Putamen (tissue), 1 donor: ENCODE results near the gene ZNF630.
A peak's percentile ranks its signal among the peaks of the same experiment; 100 is the strongest.
"Not testable (repeated sequence)": the region's sequence is repeated elsewhere in the genome, so short reads cannot be mapped to it uniquely, and the experiment has no call there.

Experiments
- DNase-seq: peaks from one replicate; pipeline ENCODE4 v3.0.0-alpha.2; 2016; ENCODE audit warnings: low spot score

Gene ZNF630

DNA sequence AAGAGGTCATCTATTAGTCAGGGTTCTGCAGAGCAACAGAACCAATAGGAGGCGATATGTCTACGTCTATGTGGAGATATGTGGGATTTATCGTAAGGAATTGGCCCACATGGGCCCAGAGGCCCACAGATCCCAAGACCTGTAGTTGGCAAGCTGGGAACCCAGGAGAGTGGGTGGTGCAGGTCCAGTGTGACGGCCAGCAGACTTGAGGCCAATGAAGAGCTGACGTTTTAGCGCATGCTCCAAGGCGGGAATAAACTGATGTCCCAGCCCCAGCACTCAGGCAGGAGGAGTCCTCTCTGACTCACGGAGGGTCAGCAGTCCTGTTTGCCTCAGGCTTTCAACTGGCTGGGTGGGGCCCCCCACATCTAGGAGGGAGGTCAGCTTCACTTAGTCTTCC is 43.3 kb downstream of the ZNF630 start:
- no peak for DNase-seq

DNA sequence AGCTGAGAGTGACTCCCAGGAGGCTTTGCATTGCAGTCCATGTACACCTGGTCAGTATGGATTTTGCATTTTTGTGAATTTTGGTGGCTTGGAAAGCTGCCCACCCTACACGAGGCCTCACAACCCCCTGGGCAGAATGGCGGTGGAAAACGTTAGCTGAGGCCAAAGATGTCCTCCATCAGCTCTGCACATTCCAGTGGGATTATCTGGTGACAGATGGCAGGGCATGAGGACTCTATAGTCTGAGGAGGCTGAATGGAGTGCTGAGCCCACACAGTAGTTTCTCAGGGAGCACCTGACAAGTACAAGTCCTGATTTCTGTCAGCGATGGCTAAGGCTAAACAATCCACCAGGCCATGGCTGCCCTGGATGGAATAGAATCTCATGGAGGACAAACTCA is 43.9 kb downstream of the ZNF630 start:
- not testable (repeated sequence) for DNase-seq

DNA sequence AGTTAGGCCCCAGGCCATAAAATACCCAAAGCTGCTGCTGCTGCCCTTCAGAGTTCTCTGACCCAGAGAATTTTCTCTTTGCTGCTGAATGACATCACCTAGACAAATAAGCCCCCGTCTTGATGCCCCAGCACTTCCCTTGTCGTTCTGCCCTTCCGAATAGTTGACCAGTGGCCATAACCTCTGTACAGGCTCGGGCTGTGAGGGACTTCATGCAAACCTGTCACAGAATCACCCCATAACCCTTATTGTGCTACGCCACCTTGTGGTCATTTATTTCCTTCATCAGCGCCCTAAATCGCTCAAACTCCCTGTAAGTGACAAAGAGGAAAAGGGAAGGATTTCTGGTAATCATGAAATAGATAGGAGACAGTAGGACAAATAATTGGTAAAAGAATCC is 45.9 kb downstream of the ZNF630 start:
- peak; percentile 51 for DNase-seq

DNA sequence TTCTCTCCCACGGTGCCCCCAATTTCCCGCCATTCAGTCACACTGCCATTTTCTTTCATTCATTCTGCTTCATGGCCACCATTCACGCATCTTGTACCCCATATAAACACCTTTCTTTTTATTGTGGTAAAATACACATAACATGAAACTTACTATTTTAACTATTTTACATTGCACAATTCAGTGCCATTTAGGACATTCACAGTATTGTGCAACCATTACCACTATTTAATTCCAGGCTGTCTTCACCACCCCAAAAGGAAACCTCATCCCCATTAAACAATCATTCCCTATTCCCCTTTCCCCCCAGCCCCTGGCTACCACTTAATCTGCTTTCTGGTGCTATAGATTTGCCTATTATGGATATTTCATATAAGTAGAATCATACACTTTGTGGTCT is 48.7 kb downstream of the ZNF630 start:
- no peak for DNase-seq

DNA sequence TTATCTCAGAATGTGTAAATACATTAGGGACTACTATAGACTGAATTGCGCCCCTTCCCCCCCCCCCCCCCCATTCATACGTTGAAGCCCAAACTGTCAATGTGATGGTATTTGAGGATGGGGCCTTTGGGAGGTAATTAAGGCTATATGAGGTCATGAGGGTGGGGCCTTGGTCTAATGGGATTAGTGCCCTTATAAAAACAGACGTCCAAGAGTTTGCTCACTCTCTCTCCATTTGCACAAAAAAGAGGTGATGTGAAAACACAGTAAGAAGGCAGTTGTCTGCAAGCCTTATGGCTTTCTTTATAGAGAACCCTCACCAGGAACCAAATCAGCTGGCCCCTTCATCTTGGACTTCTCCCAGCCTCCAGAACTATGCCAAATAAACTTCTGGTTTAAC is 49.3 kb downstream of the ZNF630 start:
- no peak for DNase-seq

DNA sequence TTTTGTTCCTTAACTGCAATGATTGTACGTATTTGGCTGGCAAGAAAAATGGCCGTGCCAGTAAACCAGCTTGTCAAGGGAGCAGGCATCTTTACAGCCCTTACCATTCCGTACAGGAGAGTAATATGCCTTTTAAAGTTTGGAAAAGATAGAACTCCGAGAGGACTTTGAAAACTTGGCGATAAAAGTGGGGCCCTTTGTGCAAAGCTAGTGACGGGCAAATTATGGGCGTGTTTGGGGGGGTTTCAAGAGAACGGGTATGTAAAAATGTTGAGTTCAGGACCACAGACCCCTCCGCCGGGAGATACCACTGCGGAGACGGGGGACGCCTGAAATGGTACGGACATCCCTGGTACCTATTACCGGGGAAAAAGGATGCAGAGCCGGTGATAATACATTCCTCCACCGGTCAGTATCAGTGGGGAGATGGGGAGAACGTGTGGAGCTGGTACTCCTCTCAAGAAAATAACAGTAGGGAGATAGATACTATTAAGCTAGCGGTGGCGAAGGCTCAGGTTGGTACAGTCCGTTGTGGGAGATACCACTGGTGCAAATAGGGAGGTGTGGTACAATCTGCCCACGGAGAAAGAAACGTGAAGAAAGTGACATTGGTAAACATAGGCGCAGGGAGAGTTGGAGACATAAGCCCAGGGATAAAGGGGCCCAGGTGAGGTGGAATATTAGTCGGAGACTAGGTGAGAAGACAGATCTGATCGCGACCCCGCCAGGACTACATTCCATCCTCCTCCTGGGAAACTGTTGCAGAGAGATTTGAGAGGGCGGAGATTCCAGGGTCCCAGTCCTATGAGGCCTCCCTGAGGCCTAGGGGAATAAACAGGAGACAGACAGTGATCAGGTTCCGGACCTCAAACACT is 50.2 kb downstream of the ZNF630 start:
- DNase-seq = peak; percentile 82

DNA sequence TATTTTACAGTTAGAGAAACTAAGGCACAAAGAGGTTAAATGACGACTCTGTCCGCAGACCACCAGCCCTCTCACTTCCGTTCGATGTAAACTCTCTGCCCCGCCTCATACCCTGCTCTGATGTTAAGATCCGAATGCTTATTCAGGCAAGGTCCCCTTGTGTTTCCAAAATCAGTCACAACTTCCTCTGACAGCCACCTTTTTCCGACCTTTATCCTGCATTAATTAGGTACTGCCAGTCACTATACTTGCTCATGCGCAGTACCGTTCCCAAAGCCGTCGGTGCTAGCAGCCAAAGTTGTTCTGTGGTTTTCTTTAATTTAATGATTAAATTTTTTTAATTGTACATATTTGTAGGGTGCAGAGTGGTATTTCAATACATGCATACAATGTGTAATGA is 51.0 kb downstream of the ZNF630 start:
- DNase-seq = not testable (repeated sequence)

DNA sequence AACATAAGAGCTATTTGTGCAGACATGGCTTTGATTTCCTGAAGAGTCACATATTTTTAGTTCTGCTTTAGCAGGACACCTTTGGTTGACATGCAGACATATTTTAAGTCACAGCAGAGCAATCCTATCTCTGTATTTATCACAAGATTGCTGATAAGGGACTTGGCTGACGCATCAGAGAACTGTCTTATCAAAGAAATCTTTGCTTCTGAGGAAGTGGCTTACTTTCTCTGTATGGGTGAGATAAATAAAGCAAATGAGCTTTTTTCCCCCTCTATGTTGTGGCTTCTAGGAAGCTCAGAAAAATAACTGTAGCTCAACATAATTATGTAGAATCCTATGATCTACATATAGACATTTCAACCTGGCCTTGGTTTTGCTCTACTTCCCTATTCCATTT is 51.5 kb downstream of the ZNF630 start:
- not testable (repeated sequence) for DNase-seq

DNA sequence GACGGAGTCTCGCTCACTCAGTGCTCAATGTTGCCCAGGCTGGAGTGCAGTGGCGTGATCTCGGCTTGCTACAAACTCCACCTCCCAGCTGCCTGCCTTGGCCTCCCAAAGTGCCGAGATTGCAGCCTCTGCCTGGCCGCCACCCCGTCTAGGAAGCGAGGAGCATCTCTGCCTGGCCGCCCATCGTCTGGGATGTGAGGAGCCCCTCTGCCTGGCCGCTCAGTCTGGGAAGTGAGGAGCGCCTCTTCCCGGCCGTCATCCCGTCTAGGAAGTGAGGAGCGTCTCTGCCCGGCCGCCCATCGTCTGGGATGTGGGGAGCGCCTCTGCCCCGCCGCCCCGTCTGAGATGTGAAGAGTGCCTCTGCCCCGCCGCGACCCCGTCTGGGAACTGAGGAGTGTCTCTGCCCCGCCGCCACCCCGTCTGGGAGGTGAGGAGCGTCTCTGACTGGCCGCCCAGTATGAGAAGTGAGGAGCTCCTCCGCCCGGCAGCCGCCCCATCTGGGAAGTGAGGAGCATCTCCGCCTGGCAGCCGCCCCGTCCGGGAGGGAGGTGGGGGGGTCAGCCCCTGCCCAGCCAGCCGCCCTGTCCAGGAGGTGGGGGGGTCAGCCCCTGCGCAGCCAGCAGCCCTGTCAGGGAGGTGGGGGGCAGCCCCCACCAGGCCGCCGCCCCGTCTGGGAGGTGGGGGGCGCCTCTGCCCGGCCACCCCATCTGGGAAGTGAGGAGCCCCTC is 54.7 kb downstream of the ZNF630 start:
- DNase-seq = not testable (repeated sequence)

DNA sequence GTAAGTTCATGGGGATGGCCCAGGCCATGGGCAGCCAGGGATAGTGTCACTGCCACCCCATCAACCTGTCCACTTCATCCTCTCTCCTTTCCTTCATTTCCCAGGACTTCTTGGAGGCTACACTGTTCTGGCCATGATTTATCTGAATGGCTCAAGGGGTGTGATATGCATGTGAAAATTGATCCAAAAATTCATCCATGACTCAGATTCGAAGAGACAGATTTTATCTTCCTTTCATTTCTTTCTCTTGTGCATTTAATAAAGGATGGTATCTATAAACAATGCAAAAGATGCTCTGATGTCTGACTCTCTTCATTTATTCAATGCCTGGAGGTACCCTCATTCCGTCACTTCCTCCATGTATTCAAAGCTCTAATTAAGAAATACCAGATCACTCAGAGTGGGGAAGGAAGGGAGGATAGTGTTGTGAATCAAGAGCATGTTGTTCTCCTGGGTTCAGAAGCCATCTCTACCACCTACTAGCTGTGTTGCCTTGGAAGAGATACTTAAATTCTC is 61.9 kb downstream of the ZNF630 start:
- DNase-seq = not testable (repeated sequence)
